Measurements from ENCODE around the gene RANBP1. TPM values are rescaled to one million over a fixed set of nuclear protein-coding genes. Genes with fewer than 3 reads are reported as not detected.

The RANBP1 gene
- total and polyA plus RNA-seq, 9 of the 15 experiments (the other 6 are each of a cell fraction or from before 2014, with no cell fraction given): 162 to 2,891 (median 1,289) TPM

GRCh38 chr22:20083891-20084546 lies 31.9 kb upstream of the RANBP1 start (continued):
- TF ChIP-seq TAF9B (IDR thresholded peaks at IDR 0.05; ENCODE audit: partially characterized antibody) (no peak), CBX1 (IDR thresholded peaks at IDR 0.05; ENCODE audit: low read depth) (no peak), TCF15 (CRISPR knock-in tag; IDR thresholded peaks at IDR 0.05) (peak; percentile 82), ESRRA (IDR thresholded peaks at IDR 0.05; ENCODE audit: borderline replicate concordance, low read depth) (no peak), NFATC3 (IDR thresholded peaks at IDR 0.05) (no peak), E4F1 (CRISPR knock-in tag; IDR thresholded peaks at IDR 0.05; ENCODE audit: borderline replicate concordance) (no peak), ZNF280B (CRISPR knock-in tag; IDR thresholded peaks at IDR 0.05) (no peak), TRIM25 (IDR thresholded peaks at IDR 0.05; ENCODE audit: borderline replicate concordance) (no peak), ZNF444 (CRISPR knock-in tag; IDR thresholded peaks at IDR 0.05) (no peak), TARDBP (IDR thresholded peaks at IDR 0.05) (no peak), HBP1 (CRISPR knock-in tag; IDR thresholded peaks at IDR 0.05) (0 out of 2 replicates have a peak, but pooled peaks have one; percentile 5), RBM34 (IDR thresholded peaks at IDR 0.05; ENCODE audit: borderline replicate concordance, insufficient read depth, low read length) (no peak), ZNF24 (IDR thresholded peaks at IDR 0.05) (no peak), ZNF23 (CRISPR knock-in tag; IDR thresholded peaks at IDR 0.05) (no peak), ZNF41 (CRISPR knock-in tag; conservative IDR thresholded peaks at IDR 0.05) (no peak), MEIS2 (IDR thresholded peaks at IDR 0.05; ENCODE audit: partially characterized antibody) (no peak)
- TF ChIP-seq, protein P1, sequence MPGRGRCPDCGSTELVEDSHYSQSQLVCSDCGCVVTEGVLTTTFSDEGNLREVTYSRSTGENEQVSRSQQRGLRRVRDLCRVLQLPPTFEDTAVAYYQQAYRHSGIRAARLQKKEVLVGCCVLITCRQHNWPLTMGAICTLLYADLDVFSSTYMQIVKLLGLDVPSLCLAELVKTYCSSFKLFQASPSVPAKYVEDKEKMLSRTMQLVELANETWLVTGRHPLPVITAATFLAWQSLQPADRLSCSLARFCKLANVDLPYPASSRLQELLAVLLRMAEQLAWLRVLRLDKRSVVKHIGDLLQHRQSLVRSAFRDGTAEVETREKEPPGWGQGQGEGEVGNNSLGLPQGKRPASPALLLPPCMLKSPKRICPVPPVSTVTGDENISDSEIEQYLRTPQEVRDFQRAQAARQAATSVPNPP (IDR thresholded peaks at IDR 0.05; ENCODE audit: borderline replicate concordance, insufficient read depth, insufficient read length): no peak
- TF ChIP-seq, protein P2, sequence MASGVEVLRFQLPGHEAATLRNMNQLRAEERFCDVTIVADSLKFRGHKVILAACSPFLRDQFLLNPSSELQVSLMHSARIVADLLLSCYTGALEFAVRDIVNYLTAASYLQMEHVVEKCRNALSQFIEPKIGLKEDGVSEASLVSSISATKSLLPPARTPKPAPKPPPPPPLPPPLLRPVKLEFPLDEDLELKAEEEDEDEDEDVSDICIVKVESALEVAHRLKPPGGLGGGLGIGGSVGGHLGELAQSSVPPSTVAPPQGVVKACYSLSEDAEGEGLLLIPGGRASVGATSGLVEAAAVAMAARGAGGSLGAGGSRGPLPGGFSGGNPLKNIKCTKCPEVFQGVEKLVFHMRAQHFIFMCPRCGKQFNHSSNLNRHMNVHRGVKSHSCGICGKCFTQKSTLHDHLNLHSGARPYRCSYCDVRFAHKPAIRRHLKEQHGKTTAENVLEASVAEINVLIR (CRISPR knock-in tag; IDR thresholded peaks at IDR 0.05): no peak

Data from K562 (cell line).